SK-N-MC (cell line): ENCODE data around the gene PSMD14.

Experiments
- EZH2 ChIP-seq: fragments of 200-600 bp; sonication (generic); IDR thresholded peaks from one replicate; pipeline ENCODE4 v1.6.1; 2017; ENCODE audit warnings: antibody characterized with exemption
- FOXP2 ChIP-seq: optimal IDR thresholded peaks from 2 replicates; pipeline ENCODE3; 2011; ENCODE audit warnings: mild to moderate bottlenecking, moderate library complexity; ENCODE audit not compliant: insufficient read depth; ENCODE audit errors: extremely low read length, control extremely low read depth
- POLR2AphosphoS5 ChIP-seq: IDR thresholded peaks from 2 replicates; pipeline ENCODE4 v1.6.1; 2012; ENCODE audit warnings: mild to moderate bottlenecking, low read depth, low read length, borderline replicate concordance

GRCh38 chr2:161432107-161432506, 123.9 kb downstream of the PSMD14 start:
- TF ChIP-seq POLR2AphosphoS5 = no peak
- TF ChIP-seq EZH2 = no peak
- no peak for TF ChIP-seq FOXP2
